IPS-18c (cell line): ENCODE measurements around the gene HNRNPLL.
A peak's percentile ranks its signal among the peaks of the same experiment; 100 is the strongest.
"Not testable (repeated sequence)": the region's sequence is repeated elsewhere in the genome, so short reads cannot be mapped to it uniquely, and the experiment has no call there.

Experiments
- H3K4me3 ChIP-seq: 2 replicates; pipeline ENCODE4 v1.7.0; 2013; ENCODE audit warnings: low read depth, mild to moderate bottlenecking, low read length, moderate library complexity; ENCODE audit not compliant: insufficient read depth
- H3K9me3 ChIP-seq: one replicate; pipeline ENCODE4 v1.6.1; 2013; ENCODE audit warnings: mild to moderate bottlenecking, low read length, moderate library complexity; ENCODE audit not compliant: control insufficient read depth, insufficient read depth

Gene HNRNPLL

GRCh38 chr2:38602732-38603401 is at the start of gene HNRNPLL:
TSS of gene HNRNPLL (minus strand) at chr2:38602928. CDS start at chr2:38602626, 302 bp downstream.
- H3K9me3 ChIP-seq: no peaks in the 10 kb centered on the region
- H3K4me3 ChIP-seq: peak within 1 kb of the TSS; percentile 89

- H3K9me3 ChIP-seq: no peaks in the 10 kb centered on the region
These were observed 48.0 kb upstream of the HNRNPLL start for GRCh38 chr2:38650717-38651116.

GRCh38 chr2:38650012-38650411 is 47.3 kb upstream of the HNRNPLL start:
- H3K9me3 ChIP-seq: no peaks in the 10 kb centered on the region
- H3K4me3 ChIP-seq: no peak overlapping the region

More at GRCh38 chr2:38650717-38651116, 48.0 kb upstream of the HNRNPLL start:
- no peak overlapping the region for H3K4me3 ChIP-seq

- peaks cover 2% of the 10 kb centered on the region for H3K9me3 ChIP-seq
- H3K4me3 ChIP-seq: no peak overlapping the region
These were observed 46.5 kb upstream of the HNRNPLL start for GRCh38 chr2:38649176-38649728.

- H3K9me3 ChIP-seq: peaks cover 2% of the 10 kb centered on the region
- H3K4me3 ChIP-seq: no peak overlapping the region
These were observed 45.5 kb upstream of the HNRNPLL start for GRCh38 chr2:38648107-38648761.

GRCh38 chr2:38643683-38644511 is 41.2 kb upstream of the HNRNPLL start:
- not testable (repeated sequence) for H3K4me3 ChIP-seq

GRCh38 chr2:38643021-38643671 is 40.4 kb upstream of the HNRNPLL start:
- Histone ChIP-seq H3K9me3 (peaks cover 10% of the 10 kb centered on the region), H3K4me3 (no peak overlapping the region)

More at GRCh38 chr2:38643683-38644511, 41.2 kb upstream of the HNRNPLL start:
- H3K9me3 ChIP-seq: peaks cover 10% of the 10 kb centered on the region

- H3K9me3 ChIP-seq: peaks cover 10% of the 10 kb centered on the region
- H3K4me3 ChIP-seq: not testable (repeated sequence)
These were observed 39.8 kb upstream of the HNRNPLL start for GRCh38 chr2:38642373-38643017.

GRCh38 chr2:38636069-38636468 is 33.3 kb upstream of the HNRNPLL start:
- no peak overlapping the region for H3K4me3 ChIP-seq

GRCh38 chr2:38635139-38635538 is 32.4 kb upstream of the HNRNPLL start:
- H3K9me3 ChIP-seq: no peaks in the 10 kb centered on the region
- H3K4me3 ChIP-seq: no peak overlapping the region

More at GRCh38 chr2:38636069-38636468, 33.3 kb upstream of the HNRNPLL start:
- H3K9me3 ChIP-seq: no peaks in the 10 kb centered on the region

- Histone ChIP-seq H3K9me3 (no peaks in the 10 kb centered on the region), H3K4me3 (no peak overlapping the region)
These were observed 32.0 kb upstream of the HNRNPLL start for GRCh38 chr2:38634684-38635083.

GRCh38 chr2:38633895-38634294 is 31.2 kb upstream of the HNRNPLL start:
- Histone ChIP-seq H3K9me3 (no peaks in the 10 kb centered on the region), H3K4me3 (no peak overlapping the region)

GRCh38 chr2:38632980-38633379 is 30.3 kb upstream of the HNRNPLL start:
- Histone ChIP-seq H3K4me3 (no peak overlapping the region), H3K9me3 (no peaks in the 10 kb centered on the region)

- H3K4me3 ChIP-seq: no peak overlapping the region
- H3K9me3 ChIP-seq: no peaks in the 10 kb centered on the region
These were observed 29.2 kb upstream of the HNRNPLL start for GRCh38 chr2:38631976-38632375.

GRCh38 chr2:38629684-38630083 is 27.0 kb upstream of the HNRNPLL start:
- Histone ChIP-seq H3K4me3 (no peak overlapping the region), H3K9me3 (no peaks in the 10 kb centered on the region)

- H3K4me3 ChIP-seq: no peak overlapping the region
- no peaks in the 10 kb centered on the region for H3K9me3 ChIP-seq
These were observed 24.7 kb upstream of the HNRNPLL start for GRCh38 chr2:38627391-38627790.
